ENCODE data around the gene AFF3.

DNA sequence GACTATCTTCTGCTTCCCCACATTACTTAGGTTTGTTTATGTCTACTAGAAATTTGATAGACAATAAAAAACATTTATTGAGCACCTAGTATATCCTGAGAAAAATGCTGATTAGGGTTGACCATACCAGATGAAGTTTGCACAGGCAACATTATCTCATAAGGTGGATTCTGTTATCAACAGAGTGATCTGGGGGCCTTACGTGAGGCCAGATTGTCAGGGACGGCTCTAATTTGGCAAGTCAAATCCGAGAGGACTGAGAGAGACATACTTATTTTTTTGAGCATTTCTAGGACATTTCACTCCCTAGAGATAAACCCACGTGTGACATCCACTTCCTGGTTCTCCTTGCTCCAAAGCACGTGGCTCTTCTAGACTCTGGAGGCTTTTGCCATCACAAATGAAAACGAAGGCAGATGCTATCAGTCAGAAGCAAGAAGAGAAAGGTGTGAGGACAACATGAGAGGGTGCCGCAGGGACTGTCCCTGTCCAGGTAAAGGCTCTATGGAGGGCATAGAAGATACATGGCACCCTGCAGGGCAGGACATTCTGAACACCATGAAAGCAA lies 484.6 kb downstream of the AFF3 start:
- TF ChIP-seq POLR2AphosphoS5 (IDR thresholded peaks at IDR 0.05; ENCODE audit: insufficient read depth, low read depth, low read length): no peak
- TF ChIP-seq, protein P1, sequence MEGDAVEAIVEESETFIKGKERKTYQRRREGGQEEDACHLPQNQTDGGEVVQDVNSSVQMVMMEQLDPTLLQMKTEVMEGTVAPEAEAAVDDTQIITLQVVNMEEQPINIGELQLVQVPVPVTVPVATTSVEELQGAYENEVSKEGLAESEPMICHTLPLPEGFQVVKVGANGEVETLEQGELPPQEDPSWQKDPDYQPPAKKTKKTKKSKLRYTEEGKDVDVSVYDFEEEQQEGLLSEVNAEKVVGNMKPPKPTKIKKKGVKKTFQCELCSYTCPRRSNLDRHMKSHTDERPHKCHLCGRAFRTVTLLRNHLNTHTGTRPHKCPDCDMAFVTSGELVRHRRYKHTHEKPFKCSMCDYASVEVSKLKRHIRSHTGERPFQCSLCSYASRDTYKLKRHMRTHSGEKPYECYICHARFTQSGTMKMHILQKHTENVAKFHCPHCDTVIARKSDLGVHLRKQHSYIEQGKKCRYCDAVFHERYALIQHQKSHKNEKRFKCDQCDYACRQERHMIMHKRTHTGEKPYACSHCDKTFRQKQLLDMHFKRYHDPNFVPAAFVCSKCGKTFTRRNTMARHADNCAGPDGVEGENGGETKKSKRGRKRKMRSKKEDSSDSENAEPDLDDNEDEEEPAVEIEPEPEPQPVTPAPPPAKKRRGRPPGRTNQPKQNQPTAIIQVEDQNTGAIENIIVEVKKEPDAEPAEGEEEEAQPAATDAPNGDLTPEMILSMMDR (IDR thresholded peaks at IDR 0.05; ENCODE audit: extremely low read depth in 1 of 2, insufficient read depth in 1 of 2, low read depth in 1 of 2, low read length in 2 of 2): no peak
- TF ChIP-seq POLR2A (IDR thresholded peaks at IDR 0.05; ENCODE audit: low read depth, low read length): no peak
- no peak for TF ChIP-seq EZH2 (IDR thresholded peaks at IDR 0.05; ENCODE audit: borderline replicate concordance, low read depth, low read length, severe bottlenecking)
- TF ChIP-seq FOS (IDR thresholded peaks at IDR 0.05; ENCODE audit: borderline replicate concordance, insufficient read depth, low read length): no peak
- TF ChIP-seq, protein P2, sequence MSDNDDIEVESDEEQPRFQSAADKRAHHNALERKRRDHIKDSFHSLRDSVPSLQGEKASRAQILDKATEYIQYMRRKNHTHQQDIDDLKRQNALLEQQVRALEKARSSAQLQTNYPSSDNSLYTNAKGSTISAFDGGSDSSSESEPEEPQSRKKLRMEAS (IDR thresholded peaks at IDR 0.05; ENCODE audit: insufficient read depth, insufficient read length): no peak
